Fibroblast of pulmonary artery (primary cell): ENCODE data around the gene TRPM8.
"Not testable (repeated sequence)": the region's sequence is repeated elsewhere in the genome, so short reads cannot be mapped to it uniquely, and the experiment has no call there.

Experiments used
- DNase-seq: peaks from one replicate; pipeline ENCODE4 v3.0.0-alpha.2; 2010; ENCODE audit warnings: low read depth
- H3K4me3 ChIP-seq: replicated peaks from 2 replicates; pipeline ENCODE4 v1.5.1; 2011; ENCODE audit warnings: low read depth, mild to moderate bottlenecking, control low read depth, low read length, moderate library complexity
- TF ChIP-seq, protein P1 (sequence below): IDR thresholded peaks from 2 replicates; pipeline ENCODE4 v1.5.1; 2011; ENCODE audit warnings: mild to moderate bottlenecking, control low read depth, low read length, inconsistent platforms; ENCODE audit errors: missing control alignments

The TRPM8 gene

DNA sequence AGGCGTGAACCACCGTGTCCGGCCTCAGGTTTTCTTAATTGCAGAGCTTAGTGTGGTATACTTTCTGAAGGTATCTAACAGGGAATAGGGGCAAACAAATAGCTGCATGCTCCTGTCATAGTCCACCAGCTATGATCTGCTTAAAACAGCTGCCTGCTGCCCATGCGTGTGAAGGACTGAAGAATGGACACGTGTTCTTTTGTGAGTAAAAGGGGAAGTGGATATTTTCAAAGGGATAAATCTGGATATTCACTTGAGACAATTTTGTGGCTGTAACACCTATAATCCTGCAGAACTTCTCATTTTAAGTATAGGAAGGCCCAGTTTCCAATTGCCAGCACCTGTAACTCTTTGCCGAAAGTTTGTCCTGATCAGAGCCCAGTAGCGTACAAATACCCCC, 44.7 kb downstream of the TRPM8 start:
- no peak for DNase-seq
- H3K4me3 ChIP-seq: no peak overlapping the region
- TF ChIP-seq, protein P1, sequence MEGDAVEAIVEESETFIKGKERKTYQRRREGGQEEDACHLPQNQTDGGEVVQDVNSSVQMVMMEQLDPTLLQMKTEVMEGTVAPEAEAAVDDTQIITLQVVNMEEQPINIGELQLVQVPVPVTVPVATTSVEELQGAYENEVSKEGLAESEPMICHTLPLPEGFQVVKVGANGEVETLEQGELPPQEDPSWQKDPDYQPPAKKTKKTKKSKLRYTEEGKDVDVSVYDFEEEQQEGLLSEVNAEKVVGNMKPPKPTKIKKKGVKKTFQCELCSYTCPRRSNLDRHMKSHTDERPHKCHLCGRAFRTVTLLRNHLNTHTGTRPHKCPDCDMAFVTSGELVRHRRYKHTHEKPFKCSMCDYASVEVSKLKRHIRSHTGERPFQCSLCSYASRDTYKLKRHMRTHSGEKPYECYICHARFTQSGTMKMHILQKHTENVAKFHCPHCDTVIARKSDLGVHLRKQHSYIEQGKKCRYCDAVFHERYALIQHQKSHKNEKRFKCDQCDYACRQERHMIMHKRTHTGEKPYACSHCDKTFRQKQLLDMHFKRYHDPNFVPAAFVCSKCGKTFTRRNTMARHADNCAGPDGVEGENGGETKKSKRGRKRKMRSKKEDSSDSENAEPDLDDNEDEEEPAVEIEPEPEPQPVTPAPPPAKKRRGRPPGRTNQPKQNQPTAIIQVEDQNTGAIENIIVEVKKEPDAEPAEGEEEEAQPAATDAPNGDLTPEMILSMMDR: no peak

DNA sequence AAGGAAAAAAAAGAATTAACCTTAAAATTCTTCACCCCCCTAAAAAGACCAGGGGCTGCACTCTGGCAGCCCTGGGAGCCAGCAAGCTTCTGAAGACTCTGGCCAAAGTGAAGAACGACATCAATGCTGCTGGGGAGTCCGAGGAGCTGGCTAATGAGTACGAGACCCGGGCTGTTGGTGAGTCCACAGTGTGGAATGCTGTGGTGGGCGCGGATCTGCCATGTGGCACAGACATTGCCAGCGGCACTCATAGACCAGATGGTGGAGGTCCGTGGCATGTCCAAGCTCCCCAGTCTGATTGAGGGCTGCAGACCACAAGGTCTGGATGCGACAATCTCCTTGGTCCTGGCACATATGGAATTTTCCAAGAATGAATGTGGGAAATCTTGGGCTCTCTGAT, 47.4 kb downstream of the TRPM8 start:
- DNase-seq: no peak
- no peak overlapping the region for H3K4me3 ChIP-seq
- TF ChIP-seq, protein P1: no peak

DNA sequence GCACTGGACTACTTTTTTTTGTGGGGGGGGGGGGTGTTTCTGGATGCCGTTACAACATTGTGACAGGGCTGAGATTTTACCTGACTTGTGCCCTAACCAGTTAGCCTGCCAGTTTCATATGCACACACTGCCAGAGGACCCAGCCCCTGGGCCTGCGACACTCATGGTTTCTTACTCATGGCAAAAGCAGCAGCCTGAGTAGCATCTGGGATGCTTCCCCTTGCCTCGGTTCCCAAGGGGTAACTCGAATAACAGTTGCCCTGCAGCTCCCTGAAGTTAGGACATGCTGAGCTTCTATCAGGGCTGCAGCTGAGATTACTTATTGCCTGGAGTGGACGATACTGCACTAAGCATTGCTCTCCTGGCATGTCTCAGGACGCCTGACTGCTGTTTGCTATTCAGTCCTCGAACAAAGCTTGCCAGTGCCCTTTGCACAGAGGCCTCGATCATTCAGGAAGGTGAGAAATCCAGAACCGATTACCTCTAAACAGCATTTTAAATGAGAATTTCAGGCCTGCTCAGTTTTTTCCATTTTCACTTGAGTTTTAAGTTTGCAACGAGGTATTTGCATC, 47.9 kb downstream of the TRPM8 start:
- TF ChIP-seq, protein P1: no peak
- DNase-seq: no peak
- H3K4me3 ChIP-seq: no peak overlapping the region

DNA sequence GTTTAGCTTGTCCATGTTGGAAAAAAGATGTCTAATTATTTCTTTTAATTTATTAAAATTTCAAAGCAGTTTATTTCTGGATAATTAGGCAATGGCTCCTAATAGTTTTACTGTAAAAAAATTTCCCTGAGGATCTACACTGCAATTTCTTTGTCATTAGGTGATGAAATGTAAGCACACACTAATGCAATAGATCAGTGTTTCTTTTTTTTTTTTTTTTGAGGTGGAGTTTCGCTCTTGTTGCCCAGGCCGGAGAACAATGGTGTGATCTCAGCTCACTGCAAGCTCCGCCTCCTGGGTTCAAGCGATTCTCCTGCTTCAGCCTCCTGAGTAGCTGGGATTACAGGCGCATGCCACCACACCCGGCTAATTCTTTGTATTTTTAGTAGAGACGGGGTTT, 48.5 kb downstream of the TRPM8 start:
- not testable (repeated sequence) for H3K4me3 ChIP-seq, DNase-seq

DNA sequence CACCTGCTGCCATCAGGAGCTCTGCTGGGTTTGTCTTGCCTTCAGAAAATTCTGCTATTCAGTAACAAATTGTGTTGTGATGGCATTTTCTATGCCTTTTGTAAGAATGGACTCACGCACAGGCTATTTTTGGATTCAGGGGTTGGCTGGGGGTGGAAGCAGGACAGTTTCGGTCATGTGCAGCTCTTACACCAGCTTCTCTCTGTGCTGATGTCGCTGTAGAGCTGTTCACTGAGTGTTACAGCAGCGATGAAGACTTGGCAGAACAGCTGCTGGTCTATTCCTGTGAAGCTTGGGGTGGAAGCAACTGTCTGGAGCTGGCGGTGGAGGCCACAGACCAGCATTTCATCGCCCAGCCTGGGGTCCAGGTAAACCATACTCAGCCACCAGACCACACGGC, 49.2 kb downstream of the TRPM8 start:
- no peak overlapping the region for H3K4me3 ChIP-seq
- no peak for DNase-seq
- TF ChIP-seq, protein P1: no peak

DNA sequence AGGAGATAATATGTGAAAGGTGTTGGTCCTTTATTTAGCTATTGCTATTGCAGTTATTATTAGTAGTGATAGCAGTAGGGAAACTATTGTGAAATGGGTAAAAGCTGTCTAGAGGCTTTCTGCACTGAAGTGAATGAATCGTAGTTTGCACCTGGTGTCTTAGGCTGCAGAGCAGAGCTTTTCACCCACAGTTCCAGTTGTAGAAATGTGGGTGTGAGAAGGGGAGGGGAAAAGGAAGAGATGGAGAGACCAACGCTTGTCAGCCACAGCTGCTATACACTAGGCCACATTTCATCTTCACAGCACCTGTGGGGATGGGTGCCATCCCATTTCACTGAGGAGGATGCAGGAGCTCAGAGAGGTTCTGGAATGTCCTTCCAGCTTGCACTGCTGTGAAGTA, 50.0 kb downstream of the TRPM8 start:
- DNase-seq: no peak
- H3K4me3 ChIP-seq: no peak overlapping the region
- TF ChIP-seq, protein P1: no peak

DNA sequence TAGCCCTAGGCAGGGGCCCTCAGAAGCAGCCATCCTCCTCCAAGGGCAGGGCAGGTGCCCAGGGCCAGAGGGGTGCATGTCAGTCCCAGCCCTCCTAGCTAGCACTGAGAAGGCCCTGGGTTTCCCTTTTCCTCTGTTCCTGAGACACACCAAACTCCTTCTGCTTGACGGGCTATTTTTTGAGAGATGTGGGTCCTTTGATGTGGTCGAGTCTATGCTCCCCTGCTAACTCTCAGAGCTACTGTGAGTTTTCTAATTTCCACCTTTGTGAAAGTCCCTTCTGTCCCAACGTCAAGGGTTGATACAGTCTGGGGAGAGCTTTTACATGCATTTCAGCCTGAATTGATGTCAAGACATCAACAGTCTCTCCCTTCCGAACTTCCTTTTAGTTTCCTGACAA, 51.4 kb downstream of the TRPM8 start:
- DNase-seq: no peak
- no peak overlapping the region for H3K4me3 ChIP-seq
- TF ChIP-seq, protein P1: no peak

DNA sequence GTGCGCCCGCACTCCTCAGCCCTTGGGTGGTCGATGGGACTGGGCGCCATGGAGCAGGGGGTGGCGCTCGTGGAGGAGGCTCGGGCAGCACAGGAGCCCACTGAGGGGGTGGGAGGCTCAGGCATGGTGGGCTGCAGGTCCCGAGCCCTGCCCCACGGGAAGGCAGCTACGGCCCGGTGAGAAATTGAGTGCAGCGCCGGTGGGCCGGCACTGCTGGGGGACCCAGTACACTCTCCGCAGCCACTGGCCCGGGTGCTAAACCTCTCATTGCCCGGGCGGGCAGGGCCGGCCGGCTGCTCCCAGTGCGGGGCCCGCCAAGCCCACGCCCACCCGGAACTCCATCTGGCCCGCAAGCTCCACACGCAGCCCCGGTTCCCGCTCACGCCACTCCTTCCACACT, 55.3 kb downstream of the TRPM8 start:
- DNase-seq, H3K4me3 ChIP-seq: not testable (repeated sequence)
